Activated CD8-positive, alpha-beta memory T cell treated with anti-CD3 and anti-CD28 coated beads for 36 hours (primary cell): ENCODE data around the gene MAPK7. TPM values are rescaled to one million over a fixed set of nuclear protein-coding genes. Genes with fewer than 3 reads are reported as not detected.

ENCODE experiments used
- CTCF ChIA-PET: fragments of 350-600 bp; sonication (Branson Sonifier 250); formaldehyde crosslinking; loops from one replicate; lab custom pipeline; 2021; ENCODE audit warnings: antibody characterized with exemption; lab: Charles Lee
- POLR2A ChIA-PET: fragments of 350-600 bp; sonication (Branson Sonifier 250); formaldehyde crosslinking; loops from one replicate; lab custom pipeline; 2021; ENCODE audit warnings: antibody characterized with exemption; lab: Charles Lee
- total RNA-seq, 2 experiments: library from RNA; stranded (reverse); gene quantifications; one replicate each; pipeline ENCODE4 v1.2.3, GENCODE V29; 2021

The MAPK7 gene
- total RNA-seq, 2 experiments from 2014 or later = 18.5 to 19.1 TPM

DNA sequence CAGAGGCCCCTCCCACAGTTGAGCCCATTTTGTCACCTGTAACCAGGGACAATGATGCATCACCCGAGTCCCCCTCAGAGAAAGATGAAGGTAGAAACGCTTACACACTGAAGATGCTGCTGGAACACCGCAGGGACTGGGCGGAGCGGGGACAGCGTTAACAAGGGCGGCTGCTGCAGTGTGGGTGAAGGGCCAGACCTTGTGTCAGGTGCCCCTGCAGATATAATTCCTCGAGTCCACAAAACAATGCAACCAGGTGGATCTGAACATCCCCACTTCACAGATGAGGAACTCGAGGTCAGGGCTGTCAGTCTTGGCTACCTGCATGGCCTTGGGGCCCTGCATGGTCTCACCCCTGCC is 6.3 kb upstream of the MAPK7 start:
- ChIA-PET POLR2A (no interaction called here), CTCF (interaction anchor here (1.3 kb wide), 1 partner anchor 9 kb away, joined by 6 read pairs; the partner anchor contains the start of gene B9D1)

DNA sequence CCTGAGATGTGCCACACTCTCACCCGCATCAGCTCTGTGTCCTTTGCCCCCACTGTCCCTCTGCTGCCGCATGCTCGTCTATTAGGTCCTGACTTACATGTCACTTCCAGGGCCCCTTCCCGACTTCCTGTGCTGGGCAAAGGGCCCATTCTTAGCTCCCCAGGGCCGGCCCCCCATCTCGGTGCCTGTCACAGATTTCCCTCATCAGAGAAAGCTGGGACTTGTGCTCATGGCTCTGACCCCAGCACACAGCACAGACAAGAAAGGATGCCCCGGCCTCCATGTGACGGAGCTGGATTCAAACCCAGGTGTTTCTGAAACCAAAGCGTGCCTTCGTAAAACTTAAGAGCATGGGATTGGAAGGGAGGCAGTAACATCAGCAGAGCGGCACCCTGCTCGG is 5.9 kb upstream of the MAPK7 start:
- POLR2A ChIA-PET = no interaction called here
- CTCF ChIA-PET = interaction anchor here (1.3 kb wide), 1 partner anchor 10 kb away, joined by 6 read pairs; the partner anchor contains the start of gene B9D1

DNA sequence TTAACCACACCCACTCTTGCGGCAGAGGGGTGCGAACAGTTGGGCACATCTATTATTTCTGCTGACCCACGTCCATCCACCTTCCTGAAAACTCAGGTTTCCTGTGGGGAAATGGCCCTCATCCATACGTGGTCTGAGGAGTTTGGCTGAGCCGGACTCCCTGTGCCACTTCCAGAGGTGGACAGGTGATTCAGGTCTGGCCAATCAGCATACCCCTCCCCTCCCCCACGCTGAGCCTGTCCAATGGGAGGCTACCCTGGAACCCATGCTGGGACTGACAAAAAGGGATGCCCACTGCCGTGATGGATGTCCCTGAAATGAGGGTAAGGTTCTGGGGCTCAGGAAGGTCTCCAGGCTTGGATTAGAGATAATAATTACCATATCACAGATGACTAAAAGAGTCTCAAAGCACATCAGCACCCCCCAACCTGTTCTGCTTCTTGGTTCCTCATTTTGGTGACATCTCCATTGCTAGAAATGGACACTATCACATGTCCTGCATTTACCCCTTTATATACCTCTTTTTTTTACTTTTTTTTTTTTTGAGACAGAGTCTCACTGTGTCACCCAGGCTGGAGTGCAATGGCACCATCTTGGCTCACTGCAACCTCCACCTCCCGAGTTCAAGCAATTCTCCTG is 5.3 kb upstream of the MAPK7 start:
- ChIA-PET POLR2A (no interaction called here), CTCF (interaction anchor here (1.3 to 2.7 kb wide), 2 partner anchors 10 kb away, joined by 6 to 11 read pairs; partner anchors contain the start of gene B9D1)

DNA sequence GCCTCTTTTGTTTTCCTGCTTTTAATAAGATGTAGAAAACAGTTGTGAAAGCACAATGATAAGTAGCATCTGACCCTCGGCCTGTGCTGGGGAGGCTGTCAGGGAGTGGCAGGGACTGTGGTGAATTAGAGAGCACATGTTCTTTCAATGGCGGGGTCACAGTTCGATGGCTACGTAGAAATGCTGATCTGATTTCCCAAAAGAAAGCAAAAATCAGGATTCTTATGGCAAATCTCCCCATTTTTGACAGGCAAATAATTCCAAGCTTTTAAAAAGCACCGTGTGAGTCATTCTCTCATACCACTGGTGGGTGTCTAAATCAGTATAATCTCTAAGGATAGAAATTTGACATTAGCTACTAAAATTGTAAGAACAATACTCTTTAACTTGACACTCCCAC is 4.2 kb upstream of the MAPK7 start:
- CTCF ChIA-PET = interaction anchor here (1.5 to 2.7 kb wide), 2 partner anchors 11 to 73 kb away, joined by 4 to 11 read pairs; partner anchors contain the start of gene B9D1
- POLR2A ChIA-PET = no interaction called here

DNA sequence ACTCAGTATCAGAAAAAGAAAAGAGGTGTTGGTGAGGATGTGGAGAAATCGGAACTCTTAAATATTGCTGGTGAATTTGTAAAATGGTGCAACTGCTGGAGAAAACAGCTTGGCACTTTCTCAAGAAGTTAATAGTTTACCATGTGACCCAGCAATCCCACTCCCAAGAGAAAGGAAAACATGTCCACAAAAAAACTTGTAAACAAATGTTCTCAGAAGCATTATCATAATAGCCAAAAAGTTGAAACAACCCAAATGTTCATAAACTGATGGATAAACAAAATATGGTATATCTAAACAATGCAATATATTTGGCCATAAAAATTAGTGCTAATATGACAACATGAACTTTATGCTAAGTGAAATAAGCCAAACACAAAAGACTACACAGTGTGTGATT is 2.6 kb upstream of the MAPK7 start:
- POLR2A ChIA-PET = no interaction called here

DNA sequence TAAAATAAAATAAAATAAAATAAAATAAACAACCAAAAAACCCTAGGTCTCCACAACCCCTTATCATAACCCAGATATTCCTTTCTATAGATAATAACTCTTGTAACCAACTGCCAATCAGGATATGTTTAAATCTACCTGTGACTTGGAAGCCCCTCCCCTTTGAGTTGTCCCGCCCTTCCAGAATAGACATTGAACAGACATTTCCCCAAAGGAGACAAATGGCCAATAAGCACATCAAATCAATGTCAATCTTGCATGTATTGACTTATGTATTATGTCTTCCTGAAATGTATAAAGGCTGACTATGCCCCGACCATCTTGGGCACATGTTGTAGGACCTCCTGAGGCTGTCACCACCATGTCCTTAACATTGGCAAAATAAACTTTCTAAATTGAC is 1.5 kb upstream of the MAPK7 start:
- ChIA-PET CTCF (interaction anchor here (0.6 to 3.1 kb wide), 2 partner anchors 14 to 156 kb away, joined by 4 to 26 read pairs; partner anchors contain the start of gene B9D1), POLR2A (interaction anchor here (1.5 kb wide), 1 partner anchor 14 kb away, joined by 9 read pairs; the partner anchor contains the start of gene B9D1)

More for the DNA sequence above, 2.6 kb upstream of the MAPK7 start:
- CTCF ChIA-PET = interaction anchor here (2.7 kb wide), 1 partner anchor 13 kb away, joined by 11 read pairs; the partner anchor contains the start of gene B9D1

DNA sequence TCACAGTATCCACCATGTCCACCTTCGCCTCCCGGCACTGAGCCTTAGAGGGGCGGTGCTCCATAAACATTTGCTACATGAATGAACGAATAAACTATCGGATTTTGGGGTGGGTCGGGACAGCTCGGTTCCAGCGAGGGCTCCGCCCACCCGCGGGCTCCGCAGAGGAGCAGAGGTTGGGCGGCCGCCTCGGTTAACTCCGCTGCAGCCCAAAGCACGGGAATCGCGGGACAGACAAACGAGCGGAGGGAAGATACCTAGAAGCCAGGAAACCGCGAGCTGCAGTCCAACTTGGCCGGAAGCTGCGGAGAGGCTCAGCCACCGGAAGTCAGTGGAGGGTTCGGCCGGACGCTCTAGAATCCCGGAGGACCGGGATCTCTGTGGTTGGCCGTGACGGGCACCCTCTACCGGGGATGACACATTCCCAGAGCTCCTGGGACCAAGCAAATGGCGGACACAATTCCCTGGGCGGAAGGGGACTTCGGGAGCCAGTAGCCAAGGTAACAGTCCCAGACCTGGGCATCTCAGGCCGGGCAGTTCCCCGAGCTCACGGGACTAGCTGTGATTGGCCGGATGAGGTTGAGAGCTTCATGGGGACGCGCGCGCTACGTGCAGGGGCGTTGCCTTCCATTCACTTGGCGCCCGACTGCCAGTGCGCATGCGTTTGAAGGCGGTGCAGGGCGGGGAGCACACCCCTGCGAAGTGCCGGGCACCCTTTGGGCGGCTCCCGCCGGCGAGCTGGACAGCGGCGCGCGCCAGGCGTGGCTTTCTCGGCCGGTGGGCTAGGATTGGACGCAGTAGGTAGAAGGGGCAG is 489 bp upstream of the MAPK7 start:
- ChIA-PET POLR2A (interaction anchor here (0.6 to 1.5 kb wide), 4 partner anchors 8 to 1391 kb away, joined by 3 to 9 read pairs (median 6); partner anchors contain the start of gene B9D1), CTCF (interaction anchor here (0.6 to 3.1 kb wide), 5 partner anchors 13 to 404 kb away, joined by 3 to 26 read pairs (median 5); partner anchors contain the start of gene B9D1)

DNA sequence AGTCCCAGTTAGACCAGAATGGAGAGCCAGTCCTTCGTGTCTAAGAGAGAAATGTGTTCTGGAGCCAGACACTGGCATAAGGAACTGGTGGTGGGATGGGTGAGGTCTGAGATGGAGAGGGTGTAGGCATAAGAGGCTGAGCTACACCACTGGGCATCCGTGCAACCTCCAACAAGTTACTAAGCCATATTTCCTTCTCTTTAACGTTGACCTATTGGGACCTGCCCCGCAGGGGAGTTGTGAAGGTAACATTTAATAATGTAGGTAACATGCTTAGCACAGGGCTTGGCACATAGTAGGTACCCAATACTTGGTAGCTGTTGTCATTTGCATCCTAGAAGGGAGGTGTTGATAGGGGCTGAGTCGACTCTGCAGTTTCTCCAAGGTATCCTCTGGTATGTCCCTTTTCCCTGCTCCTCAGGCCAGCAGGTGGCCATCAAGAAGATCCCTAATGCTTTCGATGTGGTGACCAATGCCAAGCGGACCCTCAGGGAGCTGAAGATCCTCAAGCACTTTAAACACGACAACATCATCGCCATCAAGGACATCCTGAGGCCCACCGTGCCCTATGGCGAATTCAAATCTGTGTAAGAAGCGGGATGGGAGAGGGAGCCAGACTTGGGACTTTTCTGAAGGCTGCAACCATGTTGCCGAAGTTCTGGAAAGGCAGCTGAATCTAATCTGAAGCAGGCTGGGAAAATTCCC is 1.2 kb downstream of the MAPK7 start:
- POLR2A ChIA-PET = no interaction called here
- CTCF ChIA-PET = interaction anchor here (3.1 kb wide), 1 partner anchor 17 kb away, joined by 26 read pairs; the partner anchor contains the start of gene B9D1

DNA sequence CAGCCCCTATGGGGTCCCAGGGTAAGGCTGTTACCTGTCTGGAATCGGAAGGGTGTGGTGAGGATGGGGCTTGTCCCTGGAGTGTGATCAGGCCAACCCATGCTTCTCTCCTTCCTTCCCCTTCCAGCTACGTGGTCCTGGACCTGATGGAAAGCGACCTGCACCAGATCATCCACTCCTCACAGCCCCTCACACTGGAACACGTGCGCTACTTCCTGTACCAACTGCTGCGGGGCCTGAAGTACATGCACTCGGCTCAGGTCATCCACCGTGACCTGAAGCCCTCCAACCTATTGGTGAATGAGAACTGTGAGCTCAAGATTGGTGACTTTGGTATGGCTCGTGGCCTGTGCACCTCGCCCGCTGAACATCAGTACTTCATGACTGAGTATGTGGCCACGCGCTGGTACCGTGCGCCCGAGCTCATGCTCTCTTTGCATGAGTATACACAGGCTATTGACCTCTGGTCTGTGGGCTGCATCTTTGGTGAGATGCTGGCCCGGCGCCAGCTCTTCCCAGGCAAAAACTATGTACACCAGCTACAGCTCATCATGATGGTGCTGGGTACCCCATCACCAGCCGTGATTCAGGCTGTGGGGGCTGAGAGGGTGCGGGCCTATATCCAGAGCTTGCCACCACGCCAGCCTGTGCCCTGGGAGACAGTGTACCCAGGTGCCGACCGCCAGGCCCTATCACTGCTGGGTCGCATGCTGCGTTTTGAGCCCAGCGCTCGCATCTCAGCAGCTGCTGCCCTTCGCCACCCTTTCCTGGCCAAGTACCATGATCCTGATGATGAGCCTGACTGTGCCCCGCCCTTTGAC is 2.4 kb downstream of the MAPK7 start:
- POLR2A ChIA-PET = interaction anchor here (0.5 kb wide), 1 partner anchor 149 kb away, joined by 3 read pairs; no protein-coding TSS in a partner anchor
- CTCF ChIA-PET = no interaction called here

DNA sequence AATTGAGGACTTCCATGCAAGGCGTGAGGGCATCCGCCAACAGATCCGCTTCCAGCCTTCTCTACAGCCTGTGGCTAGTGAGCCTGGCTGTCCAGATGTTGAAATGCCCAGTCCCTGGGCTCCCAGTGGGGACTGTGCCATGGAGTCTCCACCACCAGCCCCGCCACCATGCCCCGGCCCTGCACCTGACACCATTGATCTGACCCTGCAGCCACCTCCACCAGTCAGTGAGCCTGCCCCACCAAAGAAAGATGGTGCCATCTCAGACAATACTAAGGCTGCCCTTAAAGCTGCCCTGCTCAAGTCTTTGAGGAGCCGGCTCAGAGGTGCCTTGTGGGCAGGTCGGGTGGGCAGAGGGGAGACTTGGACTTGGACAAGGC is 3.1 kb downstream of the MAPK7 start:
- ChIA-PET POLR2A (no interaction called here), CTCF (no interaction called here)

DNA sequence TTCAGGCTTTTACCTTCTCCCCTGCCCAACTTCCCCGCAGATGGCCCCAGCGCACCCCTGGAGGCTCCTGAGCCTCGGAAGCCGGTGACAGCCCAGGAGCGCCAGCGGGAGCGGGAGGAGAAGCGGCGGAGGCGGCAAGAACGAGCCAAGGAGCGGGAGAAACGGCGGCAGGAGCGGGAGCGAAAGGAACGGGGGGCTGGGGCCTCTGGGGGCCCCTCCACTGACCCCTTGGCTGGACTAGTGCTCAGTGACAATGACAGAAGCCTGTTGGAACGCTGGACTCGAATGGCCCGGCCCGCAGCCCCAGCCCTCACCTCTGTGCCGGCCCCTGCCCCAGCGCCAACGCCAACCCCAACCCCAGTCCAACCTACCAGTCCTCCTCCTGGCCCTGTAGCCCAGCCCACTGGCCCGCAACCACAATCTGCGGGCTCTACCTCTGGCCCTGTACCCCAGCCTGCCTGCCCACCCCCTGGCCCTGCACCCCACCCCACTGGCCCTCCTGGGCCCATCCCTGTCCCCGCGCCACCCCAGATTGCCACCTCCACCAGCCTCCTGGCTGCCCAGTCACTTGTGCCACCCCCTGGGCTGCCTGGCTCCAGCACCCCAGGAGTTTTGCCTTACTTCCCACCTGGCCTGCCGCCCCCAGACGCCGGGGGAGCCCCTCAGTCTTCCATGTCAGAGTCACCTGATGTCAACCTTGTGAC is 3.6 kb downstream of the MAPK7 start:
- ChIA-PET CTCF (no interaction called here), POLR2A (no interaction called here)

DNA sequence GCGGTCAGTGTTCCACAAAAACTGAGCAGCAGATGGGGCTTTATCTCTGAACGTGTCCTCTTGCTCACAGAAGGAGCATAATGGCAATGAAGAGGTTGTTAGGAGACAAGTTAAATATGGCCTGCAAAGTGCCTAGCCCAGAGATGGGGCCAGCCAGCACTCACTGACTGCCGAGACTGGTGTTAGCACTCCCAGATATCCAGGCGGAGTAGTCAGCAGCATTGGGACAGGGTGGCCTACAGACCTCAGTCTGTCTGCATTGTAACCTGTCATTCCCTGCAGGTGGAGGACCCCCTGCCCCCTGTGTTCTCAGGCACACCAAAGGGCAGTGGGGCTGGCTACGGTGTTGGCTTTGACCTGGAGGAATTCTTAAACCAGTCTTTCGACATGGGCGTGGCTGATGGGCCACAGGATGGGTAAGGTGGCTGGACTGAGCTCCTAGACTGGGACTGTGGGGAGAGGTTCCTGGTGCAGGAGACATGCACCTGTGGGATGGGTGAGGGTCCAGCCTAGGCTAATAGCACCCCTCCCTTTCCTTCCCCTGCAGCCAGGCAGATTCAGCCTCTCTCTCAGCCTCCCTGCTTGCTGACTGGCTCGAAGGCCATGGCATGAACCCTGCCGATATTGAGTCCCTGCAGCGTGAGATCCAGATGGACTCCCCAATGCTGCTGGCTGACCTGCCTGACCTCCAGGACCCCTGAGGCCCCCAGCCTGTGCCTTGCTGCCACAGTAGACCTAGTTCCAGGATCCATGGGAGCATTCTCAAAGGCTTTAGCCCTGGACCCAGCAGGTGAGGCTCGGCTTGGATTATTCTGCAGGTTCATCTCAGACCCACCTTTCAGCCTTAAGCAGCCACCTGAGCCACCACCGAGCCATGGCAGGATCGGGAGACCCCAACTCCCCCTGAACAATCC is 4.5 kb downstream of the MAPK7 start:
- POLR2A ChIA-PET = no interaction called here
- CTCF ChIA-PET = no interaction called here

DNA sequence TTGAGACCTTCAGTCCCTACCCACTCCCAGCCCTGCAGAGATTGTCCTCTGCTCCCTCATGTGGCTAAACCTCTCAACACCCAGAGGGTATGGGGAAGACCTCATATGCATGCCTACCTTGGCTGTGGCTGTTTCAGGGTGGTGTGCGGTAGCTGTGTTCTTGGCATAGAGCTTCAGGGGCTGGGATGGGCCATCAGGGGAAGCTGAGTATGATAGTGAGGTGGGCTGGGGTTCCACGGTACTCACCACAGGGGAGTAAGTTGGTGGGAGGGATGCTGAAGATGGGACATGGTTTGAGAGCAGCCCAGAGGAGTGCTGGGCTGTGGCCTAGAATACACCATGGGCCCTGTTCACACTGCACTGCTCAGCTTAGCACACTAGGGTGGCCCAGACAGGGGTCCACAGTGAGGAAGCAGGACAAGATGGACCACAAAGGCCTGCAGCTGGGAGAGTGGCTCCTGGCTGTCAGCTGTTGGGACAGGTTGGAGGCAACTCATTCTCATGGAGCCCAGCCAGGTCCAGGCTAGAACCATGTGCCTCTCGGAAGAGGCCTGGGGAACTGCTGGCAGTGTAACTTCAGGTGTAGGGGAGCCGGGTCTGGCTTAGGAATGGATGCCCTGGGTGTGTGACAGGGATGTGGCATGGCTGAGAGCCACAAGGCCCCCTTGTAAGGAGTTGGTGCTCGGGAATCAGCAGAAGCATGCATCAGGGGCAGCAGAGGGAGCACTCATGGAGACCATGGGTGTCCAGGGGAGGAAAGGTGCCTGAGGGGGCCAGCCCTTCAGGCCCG is 5.6 kb downstream of the MAPK7 start:
- CTCF ChIA-PET = interaction anchor here (1.6 kb wide), 1 partner anchor 21 kb away, joined by 4 read pairs; the partner anchor contains the start of gene B9D1
- POLR2A ChIA-PET = no interaction called here

DNA sequence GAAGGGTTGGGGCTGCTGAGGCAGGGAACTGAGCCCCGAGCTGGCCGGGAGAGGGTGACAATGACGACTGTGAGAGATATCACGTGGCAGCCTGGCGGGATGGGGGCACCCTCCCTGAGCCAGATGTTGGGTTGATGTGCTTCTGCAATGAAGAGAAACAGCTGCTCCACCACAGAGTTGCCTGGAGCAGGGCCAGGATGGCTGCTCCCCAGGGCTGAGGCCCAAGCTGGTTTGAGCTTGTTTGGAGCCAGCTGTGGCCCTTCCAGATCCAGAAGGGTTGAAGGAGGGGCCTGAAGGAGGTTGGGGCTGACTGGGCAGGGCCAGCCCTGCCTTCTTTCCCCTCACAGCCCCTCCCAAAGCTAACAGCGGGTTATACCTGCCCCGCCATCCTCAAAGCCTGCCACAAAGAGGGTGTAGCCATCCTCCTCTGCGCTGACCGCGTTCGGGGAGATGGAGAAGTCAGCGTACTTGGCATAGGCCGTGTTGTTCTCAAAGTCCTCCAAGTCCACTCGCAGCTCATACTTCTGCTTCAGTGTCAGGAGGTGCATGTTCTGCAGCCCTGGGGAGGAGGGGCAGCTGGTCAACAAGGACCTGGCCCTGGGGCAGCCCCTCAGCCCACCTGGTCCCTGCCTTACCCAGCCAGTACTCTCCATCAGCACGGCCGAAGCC is 6.6 kb downstream of the MAPK7 start:
- ChIA-PET POLR2A (no interaction called here), CTCF (interaction anchor here (1.6 kb wide), 1 partner anchor 22 kb away, joined by 4 read pairs; the partner anchor contains the start of gene B9D1)

DNA sequence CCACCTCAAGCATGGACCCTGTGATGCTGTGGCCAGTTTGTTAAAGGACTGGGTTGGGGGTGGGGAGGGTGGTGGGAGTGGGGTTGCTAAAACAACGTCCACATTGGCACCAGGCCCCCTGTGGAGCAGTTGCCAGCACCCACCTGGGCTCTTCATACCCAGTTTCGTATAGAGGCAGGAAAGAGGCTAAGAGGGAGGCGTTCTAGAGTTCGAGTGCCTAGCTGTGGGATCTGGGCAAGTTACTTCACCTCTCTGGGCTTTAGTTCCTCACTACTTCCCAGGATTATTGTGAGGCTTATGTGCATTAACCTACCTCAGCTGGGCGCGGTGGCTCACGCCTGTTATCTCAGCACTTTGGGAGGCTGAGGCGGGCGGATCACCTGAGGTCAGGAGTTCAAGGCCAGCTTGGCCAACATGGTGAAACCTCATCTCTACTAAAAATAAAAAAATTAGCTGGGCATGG is 7.3 kb downstream of the MAPK7 start:
- POLR2A ChIA-PET = interaction anchor here (1.3 kb wide), 1 partner anchor 7 kb away, joined by 5 read pairs; the partner anchor contains the start of gene MAPK7

More for the DNA sequence above, 7.3 kb downstream of the MAPK7 start:
- CTCF ChIA-PET = no interaction called here
